HepG2 (cell line): ENCODE measurements around the gene REEP6. TPM values are rescaled to one million over a fixed set of nuclear protein-coding genes. Genes with fewer than 3 reads are reported as not detected.

Experiments
- AGO1 ChIP-seq: fragments of 200-400 bp; formaldehyde crosslinking; IDR thresholded peaks from 2 replicates; pipeline ENCODE4 v1.6.1; 2017; ENCODE audit warnings: mild to moderate bottlenecking, low read depth, low read length, moderate library complexity; ENCODE audit not compliant: poor library complexity, severe bottlenecking
- E2F1 ChIP-seq: sonication (generic); formaldehyde crosslinking; IDR thresholded peaks from 2 replicates; pipeline ENCODE4 v1.5.0; 2020; ENCODE audit warnings: missing genetic modification reagents
- HNF1A ChIP-seq, 2 experiments: sonication (generic) in 1 of 2; formaldehyde crosslinking in 1 of 2; IDR thresholded peaks; 2 replicates each; pipeline versions ENCODE4 v1.4.0 to v1.6.1; 2016 to 2020; ENCODE audit warnings: borderline replicate concordance in 1 of 2, low read depth in 1 of 2, mild to moderate bottlenecking in 1 of 2, missing genetic modification reagents in 1 of 2
- ISX ChIP-seq: sonication (generic); formaldehyde crosslinking; conservative IDR thresholded peaks from 2 replicates; pipeline ENCODE4 v1.5.0; 2020; ENCODE audit warnings: missing genetic modification reagents
- MED8 ChIP-seq: sonication (generic); formaldehyde crosslinking; IDR thresholded peaks from 2 replicates; pipeline ENCODE4 v1.8.1; 2023; ENCODE audit warnings: mild to moderate bottlenecking, missing genetic modification reagents; ENCODE audit not compliant: insufficient replicate concordance
- MXI1 ChIP-seq: IDR thresholded peaks from 3 replicates; pipeline ENCODE4 v1.6.1; 2012; ENCODE audit warnings: low read depth, low read length, inconsistent platforms, borderline replicate concordance
- RNF2 ChIP-seq: fragments of 450-650 bp; conservative IDR thresholded peaks from 2 replicates; pipeline ENCODE4 v1.6.1; 2016; ENCODE audit warnings: low read depth
- XBP1 ChIP-seq: sonication (generic); formaldehyde crosslinking; IDR thresholded peaks from 2 replicates; pipeline ENCODE4 v1.5.0; 2020; ENCODE audit warnings: missing genetic modification reagents
- ZFP90 ChIP-seq: sonication (generic); formaldehyde crosslinking; IDR thresholded peaks from 2 replicates; pipeline ENCODE4 v1.8.0; 2022; ENCODE audit warnings: missing genetic modification reagents, mild to moderate bottlenecking, inconsistent platforms, borderline replicate concordance
- ZGPAT ChIP-seq: IDR thresholded peaks from 2 replicates; pipeline ENCODE4 v1.6.1; 2016; ENCODE audit warnings: mild to moderate bottlenecking
- ZNF562 ChIP-seq: sonication (generic); formaldehyde crosslinking; IDR thresholded peaks from 2 replicates; pipeline ENCODE4 v1.8.0; 2022; ENCODE audit warnings: missing genetic modification reagents, borderline replicate concordance
- ZNF570 ChIP-seq: sonication (generic); formaldehyde crosslinking; IDR thresholded peaks from 2 replicates; pipeline ENCODE4 v1.4.0; 2020; ENCODE audit warnings: mild to moderate bottlenecking, missing genetic modification reagents, borderline replicate concordance
- ZNF644 ChIP-seq: IDR thresholded peaks from 2 replicates; pipeline ENCODE4 v1.6.1; 2016; ENCODE audit warnings: low read depth
- polyA plus RNA-seq, 8 experiments: library from polyadenylated mRNA; depleted of rRNA in 3 of 8; stranded (reverse) in 7 of 8; unstranded in 1 of 8; fragments of >200 nt; fragmentation: Illumina TruSeq in 4 of 8; extraction: Trizol in 4 of 8; gene quantifications; 2 replicates each; pipeline versions ENCODE4 v1.2.1 to v1.2.3, GENCODE V29; 2011 to 2016; ENCODE audit warnings: low read depth in 4 of 8, missing spikeins in 1 of 8, mixed read lengths in 1 of 8; ENCODE audit not compliant: insufficient read depth in 1 of 8
- total RNA-seq, 5 experiments: library from RNA; depleted of rRNA; stranded (reverse); fragments of >200 nt; fragmentation: Illumina TruSeq; extraction: Trizol; gene quantifications; 2 replicates each; pipeline ENCODE4 v1.2.3, GENCODE V29; 2016; ENCODE audit warnings: low read depth in 1 of 5
- TF ChIP-seq, protein P1 (sequence below): sonication (generic); formaldehyde crosslinking; IDR thresholded peaks from 2 replicates; pipeline ENCODE4 v1.8.0; 2022; ENCODE audit warnings: mild to moderate bottlenecking, missing genetic modification reagents
- TF ChIP-seq, protein P2 (sequence below): sonication (generic); formaldehyde crosslinking; IDR thresholded peaks from 2 replicates; pipeline ENCODE4 v1.8.0; 2022; ENCODE audit warnings: missing genetic modification reagents, mild to moderate bottlenecking, inconsistent platforms, borderline replicate concordance
- TF ChIP-seq, protein P3 (sequence below): sonication (generic); formaldehyde crosslinking; IDR thresholded peaks from 2 replicates; pipeline ENCODE4 v1.8.0; 2022; ENCODE audit warnings: missing genetic modification reagents, mild to moderate bottlenecking, moderate library complexity, borderline replicate concordance

The REEP6 gene
- total and polyA plus RNA-seq, 2 of the 13 experiments (the other 11 are each of a cell fraction or from before 2014, with no cell fraction given): 10.0 to 28.8 TPM

GRCh38 chr19:1456121-1456900, 34.7 kb upstream of the REEP6 start (continued):
- TF ChIP-seq AGO1: peak; percentile 72
- no peak for TF ChIP-seq XBP1 (CRISPR knock-in tag)
- no peak for TF ChIP-seq MED8
- TF ChIP-seq ISX (CRISPR knock-in tag): no peak
- no peak for TF ChIP-seq ZGPAT
- TF ChIP-seq, protein P1, sequence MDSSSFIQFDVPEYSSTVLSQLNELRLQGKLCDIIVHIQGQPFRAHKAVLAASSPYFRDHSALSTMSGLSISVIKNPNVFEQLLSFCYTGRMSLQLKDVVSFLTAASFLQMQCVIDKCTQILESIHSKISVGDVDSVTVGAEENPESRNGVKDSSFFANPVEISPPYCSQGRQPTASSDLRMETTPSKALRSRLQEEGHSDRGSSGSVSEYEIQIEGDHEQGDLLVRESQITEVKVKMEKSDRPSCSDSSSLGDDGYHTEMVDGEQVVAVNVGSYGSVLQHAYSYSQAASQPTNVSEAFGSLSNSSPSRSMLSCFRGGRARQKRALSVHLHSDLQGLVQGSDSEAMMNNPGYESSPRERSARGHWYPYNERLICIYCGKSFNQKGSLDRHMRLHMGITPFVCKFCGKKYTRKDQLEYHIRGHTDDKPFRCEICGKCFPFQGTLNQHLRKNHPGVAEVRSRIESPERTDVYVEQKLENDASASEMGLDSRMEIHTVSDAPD (CRISPR knock-in tag): no peak
- TF ChIP-seq ZNF562 (CRISPR knock-in tag): no peak
- TF ChIP-seq, protein P2, sequence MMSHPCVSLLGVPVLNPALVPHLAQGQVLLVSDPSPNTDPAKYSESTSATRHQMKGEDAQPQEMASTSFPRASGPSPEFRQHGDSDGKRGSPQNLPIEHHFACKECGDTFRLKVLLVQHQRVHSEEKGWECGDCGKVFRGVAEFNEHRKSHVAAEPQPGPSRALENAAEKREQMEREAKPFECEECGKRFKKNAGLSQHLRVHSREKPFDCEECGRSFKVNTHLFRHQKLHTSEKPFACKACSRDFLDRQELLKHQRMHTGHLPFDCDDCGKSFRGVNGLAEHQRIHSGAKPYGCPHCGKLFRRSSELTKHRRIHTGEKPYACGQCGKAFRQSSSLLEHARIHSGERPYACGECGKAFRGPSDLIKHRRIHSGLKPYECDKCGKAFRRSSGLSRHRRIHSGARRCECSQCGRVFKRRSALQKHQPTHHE (CRISPR knock-in tag): no peak
- TF ChIP-seq, protein P3, sequence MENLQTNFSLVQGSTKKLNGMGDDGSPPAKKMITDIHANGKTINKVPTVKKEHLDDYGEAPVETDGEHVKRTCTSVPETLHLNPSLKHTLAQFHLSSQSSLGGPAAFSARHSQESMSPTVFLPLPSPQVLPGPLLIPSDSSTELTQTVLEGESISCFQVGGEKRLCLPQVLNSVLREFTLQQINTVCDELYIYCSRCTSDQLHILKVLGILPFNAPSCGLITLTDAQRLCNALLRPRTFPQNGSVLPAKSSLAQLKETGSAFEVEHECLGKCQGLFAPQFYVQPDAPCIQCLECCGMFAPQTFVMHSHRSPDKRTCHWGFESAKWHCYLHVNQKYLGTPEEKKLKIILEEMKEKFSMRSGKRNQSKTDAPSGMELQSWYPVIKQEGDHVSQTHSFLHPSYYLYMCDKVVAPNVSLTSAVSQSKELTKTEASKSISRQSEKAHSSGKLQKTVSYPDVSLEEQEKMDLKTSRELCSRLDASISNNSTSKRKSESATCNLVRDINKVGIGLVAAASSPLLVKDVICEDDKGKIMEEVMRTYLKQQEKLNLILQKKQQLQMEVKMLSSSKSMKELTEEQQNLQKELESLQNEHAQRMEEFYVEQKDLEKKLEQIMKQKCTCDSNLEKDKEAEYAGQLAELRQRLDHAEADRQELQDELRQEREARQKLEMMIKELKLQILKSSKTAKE (CRISPR knock-in tag): peak; percentile 38; the same call in 1 of the 2 replicates
- no peak for TF ChIP-seq ZNF570
- TF ChIP-seq ZNF644 (CRISPR knock-in tag): no peak
- no peak for TF ChIP-seq MXI1
- no peak for TF ChIP-seq ZFP90 (CRISPR knock-in tag)
- no peak for TF ChIP-seq RNF2
- no peak for TF ChIP-seq E2F1 (CRISPR knock-in tag)
- TF ChIP-seq HNF1A (IDR thresholded peaks at IDR 0.05; ENCODE audit: low read depth): no peak
- no peak for TF ChIP-seq HNF1A (CRISPR knock-in tag; IDR thresholded peaks at IDR 0.05; ENCODE audit: borderline replicate concordance)
